ENCODE data around the gene GBE1. TPM values are rescaled to one million over a fixed set of nuclear protein-coding genes. Genes with fewer than 3 reads are reported as not detected.

GBE1 gene
- total RNA-seq, 2 donors from 2014 or later = 13.8 to 18.7 TPM

DNA sequence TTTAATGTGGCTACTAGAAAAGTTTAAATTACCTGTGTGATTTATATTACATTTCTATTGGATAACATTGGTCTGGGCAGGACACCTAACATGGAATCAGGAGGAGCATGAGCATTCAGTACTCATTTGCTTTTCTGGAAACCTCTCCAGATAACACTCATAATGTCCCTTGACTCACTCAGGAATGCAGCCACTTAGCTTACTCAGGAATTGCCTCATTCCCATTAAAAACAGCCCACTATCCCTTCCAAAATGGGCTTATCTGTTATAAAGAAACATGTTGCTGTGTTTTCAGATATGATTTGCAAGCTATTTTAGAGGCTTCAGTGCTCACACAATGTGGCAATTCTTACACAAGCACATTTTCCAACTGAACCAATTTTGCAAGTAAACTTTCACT lies 17.1 kb downstream of the GBE1 start:
- DNase-seq (no peak), ATAC-seq (replicated peaks in 1 of 2) (no peak)
- H3K36me3 Mint-ChIP-seq (ENCODE audit: insufficient read depth in 2 of 2) = no peaks in the 10 kb centered on the region
- no peaks in the 10 kb centered on the region for H3K9me3 Mint-ChIP-seq
- H3K27ac Mint-ChIP-seq = no peak overlapping the region
- H3K4me1 Mint-ChIP-seq (ENCODE audit: low read depth) = peaks cover 9% of the 10 kb centered on the region
- H3K4me3 Mint-ChIP-seq = no peak overlapping the region
- H3K27me3 Mint-ChIP-seq (ENCODE audit: low read depth) = no peaks in the 10 kb centered on the region

DNA sequence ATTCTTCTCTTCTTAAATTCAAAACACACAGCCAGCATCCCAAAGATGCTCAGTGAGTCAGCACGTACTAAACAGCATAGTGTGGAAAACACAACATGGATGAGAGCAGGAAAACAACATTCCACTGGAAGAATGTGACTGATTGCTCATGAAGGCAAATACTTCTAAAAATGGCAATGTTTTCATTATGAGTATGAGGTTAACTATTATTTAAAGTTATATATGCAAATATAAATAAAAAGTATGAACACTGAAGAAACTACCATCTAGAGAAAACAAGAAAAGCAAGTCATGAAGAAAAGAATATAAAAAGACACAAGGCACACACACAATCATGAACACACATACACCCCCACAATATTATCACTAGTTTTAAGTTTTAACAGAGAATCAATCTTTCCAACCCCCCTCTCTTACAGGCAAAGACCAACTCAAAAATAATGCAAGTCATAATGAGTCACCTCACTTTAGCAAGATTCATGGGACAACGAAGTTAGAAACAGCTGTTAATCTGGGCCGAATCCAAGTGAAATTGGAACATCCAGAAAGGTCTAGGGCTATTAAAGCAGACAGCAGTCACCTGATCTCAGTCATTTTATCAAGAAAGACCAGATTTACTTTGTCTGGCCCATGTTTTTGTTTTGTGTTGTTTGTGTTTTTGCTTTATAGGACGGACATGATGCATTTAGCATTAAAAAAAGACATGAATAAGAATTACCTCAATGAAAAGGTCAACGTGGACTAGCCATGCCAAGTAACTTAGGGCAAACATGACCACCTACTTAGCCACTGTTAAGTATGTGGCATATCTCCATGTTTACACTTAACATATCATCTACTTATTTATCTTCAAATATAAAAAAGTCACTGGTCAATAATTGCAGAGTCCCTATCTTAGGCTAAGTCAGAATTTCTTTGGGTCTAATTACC lies 18.1 kb downstream of the GBE1 start:
- ATAC-seq (replicated peaks in 1 of 2) (no peak), DNase-seq (no peak)
- Mint-ChIP-seq H3K9me3 (no peaks in the 10 kb centered on the region), H3K4me1 (ENCODE audit: low read depth) (peaks cover 9% of the 10 kb centered on the region), H3K4me3 (no peak overlapping the region), H3K27ac (no peak overlapping the region), H3K27me3 (ENCODE audit: low read depth) (no peaks in the 10 kb centered on the region), H3K36me3 (ENCODE audit: insufficient read depth in 2 of 2) (no peaks in the 10 kb centered on the region)

DNA sequence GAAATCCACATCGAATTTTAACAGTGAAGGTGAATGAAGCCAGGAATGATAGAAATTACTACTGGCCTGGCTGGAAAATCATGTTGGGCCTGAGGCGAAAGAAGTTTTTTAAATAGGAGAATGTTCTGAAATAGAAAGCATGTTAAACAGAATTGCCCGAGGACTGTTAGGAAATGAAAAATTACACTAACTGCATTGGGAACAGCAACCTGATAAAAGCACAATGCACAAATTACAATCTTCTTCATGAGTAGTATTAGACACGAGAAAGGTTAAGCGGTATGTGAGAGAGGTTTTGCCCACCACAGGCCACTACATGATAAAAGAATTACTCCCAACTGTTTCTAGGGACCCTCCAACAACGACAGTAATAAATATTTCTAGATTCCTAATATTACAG lies 18.9 kb downstream of the GBE1 start:
- no peaks in the 10 kb centered on the region for H3K27me3 Mint-ChIP-seq (ENCODE audit: low read depth)
- peaks cover 9% of the 10 kb centered on the region for H3K4me1 Mint-ChIP-seq (ENCODE audit: low read depth)
- no peak overlapping the region for H3K27ac Mint-ChIP-seq
- no peaks in the 10 kb centered on the region for H3K36me3 Mint-ChIP-seq (ENCODE audit: insufficient read depth in 2 of 2)
- H3K4me3 Mint-ChIP-seq = no peak overlapping the region
- H3K9me3 Mint-ChIP-seq = no peaks in the 10 kb centered on the region
- ATAC-seq (replicated peaks in 1 of 2) (no peak), DNase-seq (no peak)

DNA sequence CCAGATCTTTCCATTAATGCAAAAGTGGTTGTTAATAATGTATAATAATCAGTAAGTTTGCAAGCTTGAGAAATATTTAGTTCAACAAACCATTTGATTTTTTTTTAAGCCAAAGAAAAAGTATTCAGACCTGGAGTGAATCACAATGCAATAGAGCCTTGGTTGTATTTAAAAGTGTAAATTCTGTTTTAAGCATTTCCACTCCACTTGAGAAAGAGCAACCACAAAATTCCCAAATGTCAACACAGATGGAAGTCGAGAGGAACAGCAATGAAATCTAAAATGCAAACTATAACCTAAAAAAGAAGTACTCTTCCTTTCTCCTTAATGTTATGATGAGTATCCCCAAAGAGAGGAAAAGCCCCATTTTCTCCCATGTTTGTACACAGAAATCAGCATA lies 20.2 kb downstream of the GBE1 start:
- Mint-ChIP-seq H3K4me1 (ENCODE audit: low read depth) (peaks cover 9% of the 10 kb centered on the region), H3K27ac (no peak overlapping the region), H3K4me3 (no peak overlapping the region), H3K27me3 (ENCODE audit: low read depth) (no peaks in the 10 kb centered on the region), H3K36me3 (ENCODE audit: insufficient read depth in 2 of 2) (no peaks in the 10 kb centered on the region), H3K9me3 (no peaks in the 10 kb centered on the region)
- ATAC-seq (replicated peaks in 1 of 2) (no peak), DNase-seq (no peak)

DNA sequence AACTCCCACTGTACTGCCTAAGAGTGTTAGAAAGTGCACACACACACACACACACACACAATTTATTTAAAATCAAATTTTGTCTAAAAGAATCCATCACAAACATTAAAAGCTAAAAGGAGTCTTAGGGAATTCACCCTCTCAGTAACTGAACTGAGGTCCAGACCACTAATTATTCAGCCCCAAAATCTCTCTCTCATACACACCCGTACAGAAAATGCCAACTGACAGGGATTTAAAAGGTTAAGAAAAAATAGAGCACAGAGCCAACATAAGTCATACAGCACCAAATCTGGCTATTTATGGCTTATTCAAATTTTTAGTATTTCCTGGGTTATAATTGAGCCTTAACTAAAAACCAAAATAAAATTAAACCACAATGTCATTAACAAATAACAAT lies 20.7 kb downstream of the GBE1 start:
- H3K36me3 Mint-ChIP-seq (ENCODE audit: insufficient read depth in 2 of 2) = no peaks in the 10 kb centered on the region
- DNase-seq (no peak), ATAC-seq (replicated peaks in 1 of 2) (no peak)
- no peaks in the 10 kb centered on the region for H3K27me3 Mint-ChIP-seq (ENCODE audit: low read depth)
- no peak overlapping the region for H3K4me3 Mint-ChIP-seq
- no peaks in the 10 kb centered on the region for H3K9me3 Mint-ChIP-seq
- peaks cover 9% of the 10 kb centered on the region for H3K4me1 Mint-ChIP-seq (ENCODE audit: low read depth)
- H3K27ac Mint-ChIP-seq = no peak overlapping the region

DNA sequence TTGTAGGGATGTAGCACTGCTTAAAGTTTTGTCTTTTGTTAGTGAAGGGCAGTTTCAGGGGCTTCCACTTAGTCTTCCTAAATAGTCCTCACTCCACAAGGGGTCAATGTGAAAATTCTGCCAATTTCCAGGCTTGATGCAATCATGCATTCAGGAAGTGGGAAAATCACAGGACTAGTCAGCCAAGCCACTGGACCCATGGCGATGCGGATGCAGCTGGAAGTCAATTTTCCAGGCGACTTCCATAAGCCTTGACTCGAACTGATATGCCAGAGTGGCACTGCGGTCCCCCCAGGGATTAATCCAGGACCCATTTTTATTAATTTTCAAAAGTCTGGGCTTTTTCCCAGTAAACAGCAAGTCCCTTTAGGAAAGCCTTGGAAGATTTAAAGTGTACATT lies 26.1 kb downstream of the GBE1 start:
- ATAC-seq (replicated peaks in 1 of 2) (no peak), DNase-seq (no peak)
- no peaks in the 10 kb centered on the region for H3K27me3 Mint-ChIP-seq (ENCODE audit: low read depth)
- H3K9me3 Mint-ChIP-seq = no peaks in the 10 kb centered on the region
- no peak overlapping the region for H3K27ac Mint-ChIP-seq
- no peak overlapping the region for H3K4me3 Mint-ChIP-seq
- H3K36me3 Mint-ChIP-seq (ENCODE audit: insufficient read depth in 2 of 2) = no peaks in the 10 kb centered on the region
- peaks cover 9% of the 10 kb centered on the region for H3K4me1 Mint-ChIP-seq (ENCODE audit: low read depth)

DNA sequence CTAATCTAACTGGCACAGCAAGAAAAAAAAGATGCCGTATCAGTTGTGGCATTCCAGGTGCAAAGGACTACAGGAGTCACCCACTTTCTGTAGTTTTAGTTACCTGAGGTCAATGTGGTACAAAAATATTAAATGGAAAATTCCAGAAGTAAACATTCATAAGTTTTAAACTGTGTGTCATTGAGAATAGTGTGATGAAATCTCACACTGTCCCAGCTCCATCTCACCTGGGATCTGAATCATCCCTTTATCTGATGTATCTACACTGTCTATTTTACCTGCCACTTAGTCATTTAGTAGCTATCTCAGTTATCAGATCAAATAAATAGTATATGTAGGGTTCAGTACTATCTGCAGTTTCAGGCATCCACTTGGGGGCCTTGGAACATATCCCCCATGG lies 26.7 kb downstream of the GBE1 start:
- Mint-ChIP-seq H3K4me3 (no peak overlapping the region), H3K27me3 (ENCODE audit: low read depth) (no peaks in the 10 kb centered on the region), H3K4me1 (ENCODE audit: low read depth) (peaks cover 9% of the 10 kb centered on the region), H3K9me3 (no peaks in the 10 kb centered on the region), H3K36me3 (ENCODE audit: insufficient read depth in 2 of 2) (no peaks in the 10 kb centered on the region), H3K27ac (no peak overlapping the region)
- DNase-seq (no peak), ATAC-seq (replicated peaks in 1 of 2) (peak in 1 of 2 donors; percentile 30)

DNA sequence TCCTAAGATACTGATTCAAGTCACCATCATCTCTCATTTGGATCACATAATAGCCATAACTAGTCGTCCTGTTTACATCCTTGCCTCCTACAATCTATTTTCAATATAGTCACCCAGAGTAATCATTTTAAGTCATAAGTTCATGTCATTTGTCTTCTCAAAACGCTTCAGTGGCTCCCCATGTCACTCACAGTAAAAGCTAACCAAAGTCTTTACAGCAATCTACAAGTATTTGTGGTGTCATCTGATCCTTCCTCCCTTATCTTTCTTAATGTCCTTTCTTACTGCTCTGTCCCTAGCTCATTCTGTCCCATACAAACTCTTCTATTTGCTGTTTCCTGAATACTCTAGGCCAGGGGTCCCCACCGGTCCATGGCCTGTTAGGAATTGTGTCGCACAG lies 28.8 kb downstream of the GBE1 start:
- DNase-seq = no peak
- ATAC-seq (replicated peaks in 1 of 2) = no peak
- Mint-ChIP-seq H3K4me1 (ENCODE audit: low read depth) (peaks cover 9% of the 10 kb centered on the region), H3K27ac (no peak overlapping the region), H3K27me3 (ENCODE audit: low read depth) (no peaks in the 10 kb centered on the region), H3K4me3 (no peak overlapping the region), H3K9me3 (no peaks in the 10 kb centered on the region), H3K36me3 (ENCODE audit: insufficient read depth in 2 of 2) (no peaks in the 10 kb centered on the region)

DNA sequence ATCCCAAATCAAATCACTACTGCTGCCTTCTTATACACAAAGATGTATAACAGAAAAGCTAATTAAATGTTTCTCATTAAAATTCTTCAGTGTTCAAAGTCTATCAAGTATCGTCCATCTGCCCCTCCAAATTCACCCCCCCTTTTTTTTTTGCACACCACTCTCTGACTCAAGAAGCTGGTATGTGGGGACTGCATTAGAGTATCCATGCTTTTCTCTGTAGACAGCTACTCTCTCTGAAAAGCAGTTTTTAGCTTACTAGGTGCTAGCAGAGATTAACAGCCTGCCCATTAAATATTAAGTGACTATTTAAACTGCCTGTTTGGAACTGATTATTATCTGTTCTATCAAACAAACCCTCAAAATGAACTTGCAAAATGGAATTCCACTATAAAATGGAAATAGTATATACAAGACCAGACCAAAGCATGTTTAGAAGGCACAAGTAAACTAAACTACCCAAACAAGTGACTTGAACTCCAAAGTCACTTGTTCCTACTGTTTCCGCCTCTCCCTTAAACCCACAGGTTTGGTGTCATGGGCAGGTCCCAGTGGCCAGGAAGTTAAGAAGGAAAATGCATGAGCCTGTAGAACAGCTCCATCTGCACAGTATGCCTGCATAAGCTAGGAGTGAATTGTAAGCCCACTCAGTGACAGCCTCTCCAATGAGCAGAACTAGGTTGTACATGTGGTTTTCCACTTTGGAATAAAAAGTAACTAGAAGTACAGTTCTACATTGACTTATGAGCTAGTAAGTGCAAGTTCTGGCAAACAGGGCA lies 32.5 kb downstream of the GBE1 start:
- H3K36me3 Mint-ChIP-seq (ENCODE audit: insufficient read depth in 2 of 2) = peaks cover 0 to 2% of the 10 kb centered on the region in 2 donors

DNA sequence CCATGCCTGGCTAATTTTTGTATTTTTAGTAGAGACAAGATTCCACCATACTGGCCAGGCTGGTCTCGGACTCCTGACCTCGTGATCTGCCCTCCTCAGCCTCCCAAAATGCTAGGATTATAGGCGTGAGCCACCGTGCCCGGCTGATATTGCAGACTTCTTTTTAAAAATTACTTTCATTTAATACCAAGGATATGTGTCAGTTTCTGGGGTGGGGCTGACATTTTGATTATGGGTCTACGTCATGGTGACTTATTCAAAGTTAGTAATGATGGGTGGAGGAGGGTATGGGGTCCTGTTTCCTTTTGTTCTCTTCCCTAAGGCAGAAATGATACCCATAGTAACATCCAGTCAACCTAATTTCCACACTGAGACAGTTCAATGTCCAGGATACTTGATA lies 34.7 kb downstream of the GBE1 start:
- Mint-ChIP-seq H3K27me3 (ENCODE audit: low read depth) (no peaks in the 10 kb centered on the region), H3K27ac (no peak overlapping the region), H3K4me1 (ENCODE audit: low read depth) (no peaks in the 10 kb centered on the region), H3K36me3 (ENCODE audit: insufficient read depth in 2 of 2) (peaks cover 0 to 2% of the 10 kb centered on the region in 2 donors), H3K4me3 (no peak overlapping the region), H3K9me3 (no peaks in the 10 kb centered on the region)
- DNase-seq (no peak), ATAC-seq (replicated peaks in 1 of 2) (no peak)

More for the DNA sequence above, 32.5 kb downstream of the GBE1 start:
- no peaks in the 10 kb centered on the region for H3K27me3 Mint-ChIP-seq (ENCODE audit: low read depth)
- no peaks in the 10 kb centered on the region for H3K9me3 Mint-ChIP-seq
- ATAC-seq (replicated peaks in 1 of 2) = no peak
- no peak overlapping the region for H3K27ac Mint-ChIP-seq
- no peaks in the 10 kb centered on the region for H3K4me1 Mint-ChIP-seq (ENCODE audit: low read depth)
- no peak overlapping the region for H3K4me3 Mint-ChIP-seq
- DNase-seq = no peak

DNA sequence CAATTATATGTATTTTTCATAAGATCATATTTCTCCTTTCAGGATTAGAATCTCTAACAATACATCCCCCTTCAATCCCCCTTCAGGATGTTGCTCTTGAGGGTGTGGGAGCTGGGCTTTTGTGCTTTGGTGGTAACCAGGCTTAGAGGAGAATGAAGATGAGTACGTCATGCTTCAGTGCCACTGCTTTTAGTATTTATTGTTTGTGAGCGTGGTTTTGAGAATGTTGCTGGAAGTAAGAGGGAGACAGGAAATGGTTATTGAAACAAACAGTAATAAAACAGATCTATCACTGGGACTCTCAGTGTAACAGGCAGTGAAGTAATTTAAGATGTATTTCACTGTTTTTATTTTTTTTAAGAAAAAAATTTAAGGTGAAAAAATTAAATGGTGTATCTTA lies 35.3 kb downstream of the GBE1 start:
- Mint-ChIP-seq H3K36me3 (ENCODE audit: insufficient read depth in 2 of 2) (peaks cover 0 to 2% of the 10 kb centered on the region in 2 donors), H3K9me3 (no peaks in the 10 kb centered on the region), H3K27me3 (ENCODE audit: low read depth) (no peaks in the 10 kb centered on the region), H3K27ac (no peak overlapping the region), H3K4me3 (no peak overlapping the region), H3K4me1 (ENCODE audit: low read depth) (no peaks in the 10 kb centered on the region)
- DNase-seq = no peak
- no peak for ATAC-seq (replicated peaks in 1 of 2)

DNA sequence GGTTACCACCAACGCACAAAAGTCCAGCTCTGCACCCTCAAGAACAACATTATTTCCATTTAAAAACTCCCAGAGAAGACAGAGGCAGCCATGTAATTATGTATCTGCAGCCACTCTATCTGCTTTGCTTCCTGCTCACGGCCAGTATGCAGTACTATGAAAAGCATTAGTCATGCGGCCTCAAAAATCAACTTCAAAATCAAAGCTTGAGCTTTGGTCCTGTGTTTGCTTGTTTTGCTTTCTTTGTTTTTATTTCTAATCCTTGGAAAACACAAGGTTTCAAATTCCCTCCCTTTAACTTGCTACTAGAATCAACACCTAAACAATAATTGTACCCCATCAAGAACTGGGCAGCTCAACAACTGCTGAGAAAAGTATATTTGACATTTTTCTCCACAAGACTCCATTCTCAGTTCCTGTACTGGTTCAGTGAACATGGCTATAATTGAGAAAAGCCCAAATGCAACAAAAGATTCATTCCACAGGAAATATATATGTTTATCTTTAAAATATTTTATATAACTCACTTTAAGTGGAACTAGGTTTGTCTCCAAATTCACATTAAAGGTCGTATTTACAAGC lies 37.6 kb downstream of the GBE1 start:
- Mint-ChIP-seq H3K27ac (no peak overlapping the region), H3K4me3 (no peak overlapping the region), H3K9me3 (no peaks in the 10 kb centered on the region), H3K36me3 (ENCODE audit: insufficient read depth in 2 of 2) (peaks cover 0 to 2% of the 10 kb centered on the region in 2 donors), H3K4me1 (ENCODE audit: low read depth) (no peaks in the 10 kb centered on the region), H3K27me3 (ENCODE audit: low read depth) (no peaks in the 10 kb centered on the region)
- DNase-seq (no peak), ATAC-seq (replicated peaks in 1 of 2) (no peak)

DNA sequence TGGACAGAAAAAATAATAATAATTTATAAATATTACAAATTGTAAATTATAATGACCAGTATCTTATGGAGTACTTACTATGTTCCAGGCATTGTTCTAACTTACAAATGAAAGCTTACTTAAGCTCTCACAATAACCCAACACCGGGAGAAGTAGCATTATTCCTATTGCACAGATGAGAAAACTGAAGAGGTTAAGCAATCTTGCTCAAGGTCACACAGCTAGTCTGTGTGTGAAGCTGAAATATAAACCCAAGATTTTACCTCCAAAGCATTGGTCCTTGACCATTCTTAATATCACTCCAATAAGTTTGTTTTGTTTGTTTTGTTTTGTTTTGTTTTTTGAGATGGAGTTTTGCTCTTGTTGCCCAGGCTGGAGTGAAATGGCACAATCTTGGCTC lies 43.1 kb downstream of the GBE1 start:
- ATAC-seq (replicated peaks in 1 of 2) = no peak

More for the DNA sequence above, 43.1 kb downstream of the GBE1 start:
- Mint-ChIP-seq H3K27me3 (ENCODE audit: low read depth) (no peaks in the 10 kb centered on the region), H3K4me1 (ENCODE audit: low read depth) (no peaks in the 10 kb centered on the region), H3K4me3 (no peak overlapping the region), H3K27ac (no peak overlapping the region), H3K9me3 (no peaks in the 10 kb centered on the region), H3K36me3 (ENCODE audit: insufficient read depth in 2 of 2) (no peaks in the 10 kb centered on the region)
- no peak for DNase-seq
